ENCODE data around the gene SPDYE2.
"Not testable (repeated sequence)": the region's sequence is repeated elsewhere in the genome, so short reads cannot be mapped to it uniquely, and the experiment has no call there.

SPDYE2 gene

DNA sequence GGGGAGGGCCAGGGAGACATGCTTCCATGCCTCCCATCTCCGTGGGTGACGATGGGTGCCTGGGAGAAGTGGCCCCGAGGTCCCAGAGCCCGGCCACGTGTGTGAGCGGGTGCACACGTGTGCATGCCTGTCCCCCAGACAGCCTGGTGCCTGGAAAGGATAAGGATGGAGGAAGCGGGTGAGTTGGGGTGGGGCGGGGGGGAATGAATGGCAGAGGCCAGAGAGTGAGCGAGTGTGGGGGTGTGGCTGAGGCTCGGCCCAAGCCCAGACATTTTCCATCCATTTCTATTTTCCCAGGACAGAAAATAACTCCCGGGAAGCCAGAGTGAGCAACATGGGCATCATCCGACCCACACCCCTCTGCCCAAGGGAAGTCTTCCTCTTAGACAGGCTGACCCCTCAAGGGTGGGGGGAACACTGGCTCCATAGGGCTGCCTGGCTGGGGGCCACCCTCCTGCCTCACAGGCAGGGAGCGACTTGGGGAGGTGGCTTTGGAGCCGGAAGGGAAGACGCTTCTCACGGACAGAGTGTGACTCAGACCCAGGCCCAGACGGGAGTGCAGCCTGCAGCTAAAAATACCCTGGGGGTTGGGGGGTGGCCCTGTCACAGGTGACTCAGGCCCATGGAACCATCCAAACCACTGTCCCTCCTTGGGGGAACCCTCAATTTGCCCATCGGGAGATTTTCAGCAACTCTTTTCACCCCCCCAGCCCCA lies 53.6 kb downstream of the SPDYE2 start:
- not testable (repeated sequence) for DNase-seq (ENCODE audit: low spot score)

DNA sequence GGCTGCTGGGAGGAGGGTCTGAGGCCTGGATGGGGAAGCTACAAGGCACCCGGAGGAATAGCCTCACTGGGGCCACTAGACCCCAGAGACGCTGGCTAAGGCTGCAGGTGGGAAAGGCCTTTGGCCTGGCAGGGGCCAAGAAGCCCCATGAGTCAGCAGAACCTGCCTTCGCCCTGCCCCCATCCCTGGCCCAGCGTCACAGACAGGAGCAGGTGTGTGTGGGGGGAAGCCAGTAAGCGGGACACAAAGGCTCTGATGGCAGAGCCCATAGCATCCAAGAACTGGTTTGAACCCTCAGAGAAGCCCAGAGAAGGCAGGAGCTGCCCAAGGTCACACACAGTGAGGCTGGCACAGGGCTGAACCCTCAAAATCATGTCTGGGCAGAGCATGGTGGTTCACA lies 55.8 kb downstream of the SPDYE2 start:
- not testable (repeated sequence) for DNase-seq (ENCODE audit: low spot score)

DNA sequence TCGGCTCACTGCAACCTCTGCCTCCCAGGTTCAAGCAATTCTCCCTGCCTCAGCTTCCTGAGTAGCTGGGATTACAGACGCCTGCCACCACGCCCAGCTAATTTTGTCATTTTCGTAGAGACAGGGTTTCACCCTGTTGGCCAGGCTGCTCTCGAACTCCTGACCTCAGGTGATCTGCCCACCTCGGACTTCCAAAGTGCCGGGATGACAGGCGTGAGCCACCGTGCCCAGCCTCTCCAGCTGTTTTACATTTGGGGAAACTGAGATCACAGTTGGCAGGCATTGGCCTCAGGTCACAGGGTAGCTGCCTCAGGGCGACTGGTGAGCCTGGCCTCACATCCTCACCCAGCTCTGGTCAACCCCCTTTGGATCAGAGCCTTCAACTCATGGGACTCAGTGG lies 58.7 kb downstream of the SPDYE2 start:
- not testable (repeated sequence) for DNase-seq (ENCODE audit: low spot score)

DNA sequence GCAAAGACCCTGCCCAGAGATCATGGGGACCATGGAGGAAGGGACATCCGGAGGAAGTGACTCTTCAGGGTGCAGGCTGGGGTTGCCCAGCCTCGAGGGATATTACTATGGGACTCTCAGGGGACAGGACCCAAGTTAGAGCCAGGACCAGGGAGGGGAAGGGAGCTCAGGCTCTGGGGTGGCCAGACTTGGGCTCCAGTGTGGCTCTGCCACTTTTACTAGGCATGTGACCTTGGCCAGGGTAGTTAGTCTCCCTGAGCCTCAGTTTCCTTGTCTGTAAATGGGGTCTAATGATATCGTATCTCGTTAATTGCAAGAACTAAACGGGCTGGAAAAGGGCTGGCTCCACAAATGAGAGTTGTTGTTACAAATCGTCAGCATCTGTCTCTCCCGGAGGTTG lies 59.4 kb downstream of the SPDYE2 start:
- DNase-seq (ENCODE audit: low spot score) = not testable (repeated sequence)

DNA sequence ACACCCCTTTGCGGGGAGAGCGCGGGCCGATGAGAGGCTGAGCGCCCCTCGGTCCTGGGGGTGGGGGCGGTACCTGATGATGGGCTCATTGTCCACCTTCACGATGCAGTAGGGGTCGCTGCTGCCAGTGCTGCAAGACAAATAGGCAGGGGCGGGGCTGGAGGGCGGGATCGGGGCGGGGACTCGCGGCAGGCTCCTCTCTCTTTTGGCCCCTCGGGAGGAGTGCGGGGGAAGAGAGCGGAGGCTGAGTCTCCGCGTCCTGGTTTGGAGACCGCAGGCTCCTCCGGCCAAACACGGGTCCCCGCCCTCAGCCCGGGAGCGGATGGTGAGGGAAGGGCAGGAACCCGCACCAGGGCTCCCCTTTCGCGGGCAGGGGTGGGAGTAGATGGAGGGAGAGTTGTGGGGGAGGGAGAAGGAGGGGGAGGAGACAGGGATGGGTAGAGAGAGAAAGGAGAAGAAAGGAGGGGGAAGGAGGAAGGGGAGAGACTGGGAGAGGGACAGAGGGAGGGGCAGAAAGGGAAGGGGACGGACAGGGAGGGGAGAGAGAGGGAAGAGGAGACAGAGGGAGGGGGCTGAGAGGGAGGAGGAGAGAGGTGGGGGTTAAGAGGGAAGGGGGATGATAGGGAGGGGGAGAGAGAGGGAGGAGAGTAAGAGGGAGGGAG lies 60.1 kb downstream of the SPDYE2 start:
- not testable (repeated sequence) for DNase-seq (ENCODE audit: low spot score)

DNA sequence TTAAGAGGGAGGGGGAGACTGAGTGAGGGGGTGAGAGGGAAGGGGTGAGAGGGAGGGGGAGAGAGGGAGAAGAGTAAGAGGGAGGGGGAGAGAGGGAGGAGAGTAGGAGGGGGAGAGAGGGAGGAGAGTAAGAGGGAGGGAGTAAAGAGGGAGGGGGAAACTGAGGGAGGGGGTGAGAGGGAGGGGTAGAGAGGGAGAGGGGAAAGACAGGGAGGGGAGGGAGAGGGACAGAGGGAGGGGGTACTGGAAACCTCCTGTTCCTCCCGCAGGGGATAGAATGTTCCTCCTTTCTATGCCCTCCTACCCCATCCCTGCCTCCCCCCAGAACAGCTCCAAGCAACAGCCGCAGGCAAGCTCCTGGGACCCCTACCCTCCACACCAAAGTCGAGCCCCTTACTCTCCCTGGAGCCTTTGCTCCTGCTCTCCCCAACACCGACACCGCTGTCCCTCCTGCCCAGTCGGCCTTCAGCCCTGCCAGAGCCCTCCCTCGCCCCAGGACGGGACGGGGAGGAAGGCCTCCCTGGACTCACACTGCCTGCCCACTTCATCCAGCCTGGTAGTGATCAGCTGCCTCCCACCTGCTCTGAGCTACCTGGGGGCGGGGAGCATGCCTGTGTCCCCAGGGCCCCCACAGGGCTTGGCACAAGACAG lies 60.8 kb downstream of the SPDYE2 start:
- peak; percentile 4 for DNase-seq (ENCODE audit: low spot score)

Measured in kidney capillary endothelial cell (primary cell).